Posterior cingulate gyrus (tissue), 11 donors: ENCODE results near the gene CCDC34.

Source experiments
- DNase-seq, 10 donors: peaks; one replicate each; pipeline versions ENCODE4 v3.0.0 to v3.0.0-alpha.2; 2020 to 2021; ENCODE audit warnings: mixed read lengths in 3 of 10
- intact Hi-C: fragments of 100-400 bp; cut with DNase I; formaldehyde crosslinking; loops from one replicate; pipeline ENCODE4 v1.15.1; 2023

The CCDC34 gene

GRCh38 chr11:27362749-27363575 lies at the start of gene CCDC34:
TSS of gene CCDC34 (minus strand) at chr11:27363215. CDS start at chr11:27363194, 21 bp downstream.
- peak; percentile 69 to 98 (median 84) for DNase-seq
- intact Hi-C loops = loop anchor here (5.0 kb wide), 1 partner anchor 109 kb away; the partner anchor contains the start of gene LGR4

DNA sequence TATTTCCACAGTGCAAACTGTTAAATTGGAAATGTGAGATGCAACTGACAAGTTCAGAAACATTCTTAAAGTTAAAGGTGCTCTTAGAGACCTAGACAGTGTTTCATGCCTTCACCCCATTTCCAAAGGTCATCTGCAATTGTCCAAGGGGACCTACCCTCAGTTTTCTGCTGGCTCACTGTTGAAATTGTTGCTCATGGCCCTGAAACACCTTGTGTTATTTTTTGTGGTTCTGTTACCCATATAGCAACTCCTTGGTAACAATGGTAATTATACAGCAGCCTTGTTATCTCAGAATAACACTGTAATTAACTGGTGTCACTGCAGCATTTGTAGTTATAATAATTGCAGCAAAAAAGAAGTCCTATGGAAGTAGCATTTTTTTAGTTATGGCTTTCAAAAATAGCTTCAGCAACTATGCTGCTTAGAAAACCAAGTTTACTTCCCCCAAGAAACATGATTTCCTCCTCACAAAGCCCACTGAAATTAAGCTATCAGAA lies 49.2 kb upstream of the CCDC34 start:
- DNase-seq = no peak
- intact Hi-C loops = no loop called here

GRCh38 chr11:27411328-27411727 lies 48.3 kb upstream of the CCDC34 start:
- no peak for DNase-seq
- intact Hi-C loops = no loop called here

DNA sequence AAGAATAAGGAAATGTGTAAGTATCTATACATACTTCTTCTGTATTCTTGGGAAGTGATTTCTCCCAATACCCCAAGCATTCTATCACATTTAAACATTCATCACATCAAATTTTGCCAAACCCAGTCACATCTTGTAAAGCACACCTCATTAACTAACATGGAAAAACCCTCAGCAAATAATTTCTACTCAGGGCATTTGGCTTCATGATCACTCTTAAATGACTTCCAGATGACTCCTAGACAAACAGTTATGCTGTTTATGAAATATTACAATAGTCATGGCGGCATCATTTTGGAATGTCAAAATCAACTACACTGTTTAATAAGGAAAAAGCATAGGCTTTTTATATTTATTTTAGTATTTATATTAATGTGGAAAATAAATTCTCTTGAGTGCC lies 47.3 kb upstream of the CCDC34 start:
- DNase-seq = no peak
- intact Hi-C loops = no loop called here

GRCh38 chr11:27409742-27410141 lies 46.7 kb upstream of the CCDC34 start:
- DNase-seq = no peak
- intact Hi-C loops = no loop called here

DNA sequence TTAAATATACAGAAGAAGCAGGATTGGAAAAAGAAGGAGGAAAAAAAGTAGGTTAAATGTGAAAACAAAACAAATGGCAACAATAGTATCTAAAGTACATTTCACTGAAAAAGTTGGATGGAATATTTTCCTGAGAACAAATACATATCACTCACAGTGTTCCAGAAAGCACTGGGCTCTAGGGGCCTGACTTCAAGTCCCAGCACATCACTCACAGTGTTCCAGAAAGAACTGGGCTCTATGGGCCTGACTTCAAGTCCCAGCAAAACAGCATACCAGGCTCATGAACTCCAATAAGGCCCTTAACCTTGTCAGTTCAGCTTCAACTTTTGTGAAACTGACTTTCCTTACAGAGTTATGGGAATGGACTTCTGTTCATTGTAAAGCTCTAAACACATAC lies 46.0 kb upstream of the CCDC34 start:
- DNase-seq = no peak
- intact Hi-C loops = no loop called here

GRCh38 chr11:27408246-27408800 lies 45.3 kb upstream of the CCDC34 start:
- DNase-seq = no peak
- intact Hi-C loops = no loop called here

DNA sequence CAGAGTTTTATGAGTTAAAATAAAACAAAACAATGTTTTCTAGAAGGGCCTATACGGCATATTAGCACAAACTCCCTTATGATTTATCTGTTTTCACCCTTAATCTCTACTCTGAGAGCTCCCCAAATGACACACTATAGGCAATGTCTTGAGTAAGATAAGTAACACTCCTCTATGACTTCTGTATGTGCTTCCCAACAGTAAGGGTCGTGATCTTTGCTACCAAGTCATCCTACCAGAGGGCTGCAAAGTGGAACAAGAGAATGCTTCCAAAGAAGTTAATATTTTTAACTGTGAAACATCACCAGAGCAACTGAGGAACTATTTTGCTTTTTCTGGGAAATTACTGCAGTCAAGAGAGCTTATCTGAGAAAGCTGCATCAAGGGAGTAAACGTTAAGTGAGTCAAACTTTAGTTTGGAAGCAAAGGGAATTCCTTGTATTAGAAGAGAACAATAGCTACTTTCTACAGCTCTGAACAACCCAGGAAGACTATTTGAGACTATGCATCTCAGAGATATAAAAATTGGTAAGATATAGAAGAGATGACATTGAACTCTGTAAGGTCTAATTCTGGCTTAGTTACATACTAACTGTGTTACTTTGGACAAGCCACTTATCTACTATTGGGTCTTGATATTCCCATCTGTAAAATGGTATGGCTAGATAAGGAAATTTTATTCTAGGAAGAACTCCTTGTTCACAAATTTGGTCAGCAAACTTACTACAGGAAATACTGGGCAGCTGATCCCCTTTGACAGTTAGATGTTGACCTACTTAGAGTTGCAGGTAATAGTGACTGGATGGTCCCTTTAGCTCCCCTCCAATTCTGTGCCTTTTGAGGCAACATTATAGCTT lies 43.7 kb upstream of the CCDC34 start:
- DNase-seq = no peak
- intact Hi-C loops = no loop called here

DNA sequence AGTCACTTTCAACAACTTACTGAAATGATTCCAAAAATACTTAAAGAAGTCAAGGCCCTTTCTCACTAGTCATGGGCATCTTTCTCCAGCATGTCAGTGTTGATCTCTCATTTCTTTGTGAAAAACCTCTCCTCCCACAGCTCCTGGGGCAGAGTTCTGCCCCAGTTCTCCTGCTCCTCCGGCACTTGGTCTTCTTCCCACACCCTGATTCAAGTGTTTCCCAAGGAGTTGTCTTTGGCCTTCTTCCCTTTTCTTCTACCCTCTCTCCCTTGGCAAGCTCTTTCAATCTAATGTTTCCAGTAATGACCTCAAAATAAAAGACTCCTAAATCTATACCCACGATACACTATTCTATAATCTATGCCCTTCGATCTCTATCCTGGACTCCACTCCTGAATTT lies 42.1 kb upstream of the CCDC34 start:
- DNase-seq = no peak
- intact Hi-C loops = no loop called here

- intact Hi-C loops = no loop called here
- no peak for DNase-seq
Observed at GRCh38 chr11:27404427-27404826, 41.4 kb upstream of the CCDC34 start.

- no peak for DNase-seq
- intact Hi-C loops = no loop called here
Observed at GRCh38 chr11:27403195-27403594, 40.2 kb upstream of the CCDC34 start.

- intact Hi-C loops = no loop called here
- DNase-seq = no peak
Observed at GRCh38 chr11:27402450-27402849, 39.4 kb upstream of the CCDC34 start.

DNA sequence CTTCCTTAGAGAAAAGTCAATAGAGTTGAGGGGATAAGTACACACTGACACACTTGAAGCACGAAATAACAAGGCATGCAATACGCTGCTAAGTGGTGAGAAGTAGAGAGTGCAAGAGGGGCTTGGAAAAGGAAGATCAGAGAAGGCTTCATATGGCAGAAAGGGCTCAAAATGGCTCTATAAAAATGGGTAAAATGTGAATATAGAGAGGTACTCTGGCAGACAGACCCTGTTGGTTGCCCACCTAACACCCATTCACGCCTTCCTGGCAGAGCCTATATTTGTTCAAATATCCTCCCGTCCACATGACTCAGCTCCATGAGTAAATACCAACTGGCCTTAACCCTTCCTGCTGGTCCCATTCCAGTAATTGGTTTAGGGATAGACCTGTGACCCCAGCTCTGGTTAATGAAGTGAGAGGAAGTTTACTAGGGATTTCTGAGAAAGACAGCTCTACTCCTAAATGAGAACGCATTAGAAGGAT lies 38.9 kb upstream of the CCDC34 start:
- DNase-seq = no peak
- intact Hi-C loops = no loop called here

DNA sequence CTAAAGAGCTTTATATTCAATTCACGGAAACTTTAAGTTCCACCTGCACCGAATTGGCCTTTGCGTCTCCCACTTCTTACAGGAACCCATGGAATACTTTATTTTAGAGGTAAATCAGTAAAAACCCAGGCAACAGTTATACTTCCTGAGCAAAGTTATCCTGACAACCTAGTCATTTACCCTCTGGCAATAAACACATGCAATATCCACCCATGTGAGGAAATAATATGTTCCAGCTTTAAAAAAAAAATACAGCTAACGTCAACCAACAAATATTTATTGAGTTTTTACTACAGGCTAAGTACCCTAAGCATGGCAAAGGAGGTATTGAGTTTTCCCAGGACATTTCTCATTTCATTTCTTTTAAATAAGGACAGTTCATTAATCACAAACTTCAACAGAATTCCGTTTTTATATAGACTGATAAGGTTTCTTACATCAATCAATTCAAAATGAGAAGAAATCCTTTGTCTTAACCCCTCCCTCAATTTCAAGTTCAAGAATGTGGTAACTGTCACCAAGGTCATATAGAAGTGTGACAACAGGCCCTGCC lies 38.3 kb upstream of the CCDC34 start:
- no peak for DNase-seq
- intact Hi-C loops = no loop called here

DNA sequence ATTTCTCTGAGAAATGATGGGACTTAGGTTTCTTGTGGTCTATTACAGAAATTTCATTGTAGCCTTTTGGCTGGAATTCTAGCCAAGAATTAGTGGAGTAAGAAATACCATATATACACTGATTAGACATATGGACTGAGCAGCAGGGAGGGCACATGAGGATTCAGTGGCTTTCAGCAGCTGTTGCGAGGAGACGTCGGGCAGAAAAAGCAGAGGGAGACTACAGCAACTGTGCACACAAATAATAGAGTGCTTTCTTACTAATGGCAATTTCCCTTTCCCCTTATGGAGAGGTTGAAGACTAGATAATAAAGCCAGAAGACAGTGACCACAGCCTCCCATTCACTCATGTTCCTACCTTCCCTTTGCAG lies 35.4 kb upstream of the CCDC34 start:
- intact Hi-C loops = no loop called here
- no peak for DNase-seq

- intact Hi-C loops = no loop called here
- no peak for DNase-seq
Observed at GRCh38 chr11:27397624-27398399, 34.8 kb upstream of the CCDC34 start.

DNA sequence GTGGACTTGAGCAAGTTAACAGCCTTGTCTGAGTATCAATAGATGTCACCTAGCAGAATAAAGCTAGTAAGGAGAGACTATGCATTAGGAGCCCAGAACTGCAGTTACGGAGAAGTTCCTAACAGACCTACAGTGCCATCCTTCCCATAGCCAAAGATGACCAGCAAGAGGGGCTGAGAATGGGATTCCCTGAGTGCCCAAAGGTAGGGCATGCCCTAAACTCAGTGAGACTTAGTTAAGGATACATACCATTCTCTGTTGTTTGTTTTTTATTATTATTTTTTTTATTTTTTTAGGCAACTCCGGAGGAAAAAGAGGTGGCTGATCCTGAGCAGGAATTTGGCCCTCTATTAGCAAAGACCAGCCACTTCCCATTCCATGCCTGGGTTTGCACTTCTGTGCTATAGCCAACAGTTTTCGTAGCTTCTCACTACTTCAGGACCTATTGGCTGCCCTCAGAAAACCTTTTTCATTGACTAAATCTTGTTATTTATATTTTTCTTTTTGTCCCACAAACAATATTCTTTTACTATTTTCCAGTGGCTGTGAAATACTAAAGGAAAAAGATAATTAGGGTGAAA lies 33.3 kb upstream of the CCDC34 start:
- intact Hi-C loops = no loop called here
- no peak for DNase-seq

GRCh38 chr11:27395556-27396258 lies 32.7 kb upstream of the CCDC34 start:
- intact Hi-C loops = no loop called here
- DNase-seq = no peak

DNA sequence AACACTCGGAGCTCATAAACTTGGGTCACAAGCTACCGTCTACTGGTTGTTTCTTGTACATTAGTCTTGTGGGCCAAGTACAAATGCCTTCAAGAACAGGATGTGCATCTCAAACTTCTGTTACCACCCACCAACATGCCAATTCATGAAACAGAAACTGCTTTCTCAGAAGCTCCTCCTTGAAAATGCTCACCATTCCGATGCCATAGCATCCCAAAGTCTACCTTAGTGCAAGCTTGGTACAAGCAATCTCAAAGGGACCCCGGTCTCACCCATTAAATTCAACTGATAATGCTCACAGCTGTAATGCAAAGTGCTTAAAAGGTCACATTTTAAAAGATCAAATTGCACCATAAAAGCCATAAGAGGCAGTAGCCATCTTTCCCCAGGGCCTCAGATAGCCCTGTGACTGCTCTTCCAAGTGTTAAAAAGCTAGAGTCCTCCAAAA lies 31.8 kb upstream of the CCDC34 start:
- no peak for DNase-seq
- intact Hi-C loops = no loop called here
